Middle frontal gyrus (tissue), 1 donor: ENCODE measurements around the gene CDX2.
"Not testable (repeated sequence)": the region's sequence is repeated elsewhere in the genome, so short reads cannot be mapped to it uniquely, and the experiment has no call there.

Source experiments
- DNase-seq: peaks from one replicate; pipeline ENCODE4 v3.0.0-alpha.2; 2015; ENCODE audit warnings: low spot score; ENCODE audit errors: extremely low spot score

Gene CDX2

GRCh38 chr13:27969082-27969865, at the start of gene CDX2:
TSS of gene CDX2 (minus strand) at chr13:27969315. CDS start at chr13:27969006, 309 bp downstream.
- DNase-seq: no peak

- no peak for DNase-seq
Measured at GRCh38 chr13:28014301-28014700, 45.2 kb upstream of the CDX2 start.

GRCh38 chr13:28013482-28013881, 44.4 kb upstream of the CDX2 start:
- DNase-seq: no peak

GRCh38 chr13:28012896-28013295, 43.8 kb upstream of the CDX2 start:
- no peak for DNase-seq

- no peak for DNase-seq
Measured at GRCh38 chr13:28012383-28012782, 43.3 kb upstream of the CDX2 start.

- no peak for DNase-seq
Measured at GRCh38 chr13:28010046-28010445, 40.9 kb upstream of the CDX2 start.

GRCh38 chr13:28005016-28005415, 35.9 kb upstream of the CDX2 start:
- not testable (repeated sequence) for DNase-seq

GRCh38 chr13:28002886-28003698, 34.0 kb upstream of the CDX2 start:
- DNase-seq: no peak

GRCh38 chr13:28001837-28002473, 32.8 kb upstream of the CDX2 start:
- no peak for DNase-seq

GRCh38 chr13:28001049-28001448, 31.9 kb upstream of the CDX2 start:
- no peak for DNase-seq

GRCh38 chr13:28000567-28000966, 31.5 kb upstream of the CDX2 start:
- DNase-seq: no peak

GRCh38 chr13:27997904-27998522, 28.9 kb upstream of the CDX2 start:
- DNase-seq: no peak

GRCh38 chr13:27991881-27992280, 22.8 kb upstream of the CDX2 start:
- DNase-seq: no peak

- no peak for DNase-seq
Measured at GRCh38 chr13:27988520-27988919, 19.4 kb upstream of the CDX2 start, which contains the start of gene URAD. TSS of gene URAD (minus strand) at chr13:27988693. CDS start at chr13:27988637, 56 bp downstream.

- DNase-seq: no peak
Measured at GRCh38 chr13:27985600-27985999, 16.5 kb upstream of the CDX2 start.

- no peak for DNase-seq
Measured at GRCh38 chr13:27982361-27982760, 13.2 kb upstream of the CDX2 start.

GRCh38 chr13:27981006-27981708, 12.0 kb upstream of the CDX2 start:
- DNase-seq: no peak

GRCh38 chr13:27980280-27980998, 11.3 kb upstream of the CDX2 start:
- DNase-seq: no peak

GRCh38 chr13:27979765-27980279, 10.7 kb upstream of the CDX2 start:
- no peak for DNase-seq
